ENCODE results near the gene PREP.

DNA sequence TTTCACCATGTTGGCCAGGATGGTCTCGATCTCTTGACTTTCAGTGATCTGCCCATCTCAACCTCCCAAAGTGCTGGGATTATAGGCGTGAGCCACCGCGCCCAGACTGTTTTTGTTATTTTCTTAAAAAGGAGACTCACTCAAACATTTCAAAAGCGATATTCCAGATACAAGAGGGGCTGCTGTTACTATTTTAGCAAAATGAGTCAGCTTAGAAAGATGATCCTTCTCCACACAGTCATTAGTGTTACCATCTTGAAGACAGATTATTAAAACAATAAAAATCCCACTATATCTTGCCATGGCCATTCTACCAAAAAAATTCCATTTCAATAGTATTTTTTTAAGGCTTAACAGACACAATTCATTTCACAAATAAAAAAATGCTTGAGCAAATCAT is 102.8 kb downstream of the PREP start:
- TF ChIP-seq, protein P1, sequence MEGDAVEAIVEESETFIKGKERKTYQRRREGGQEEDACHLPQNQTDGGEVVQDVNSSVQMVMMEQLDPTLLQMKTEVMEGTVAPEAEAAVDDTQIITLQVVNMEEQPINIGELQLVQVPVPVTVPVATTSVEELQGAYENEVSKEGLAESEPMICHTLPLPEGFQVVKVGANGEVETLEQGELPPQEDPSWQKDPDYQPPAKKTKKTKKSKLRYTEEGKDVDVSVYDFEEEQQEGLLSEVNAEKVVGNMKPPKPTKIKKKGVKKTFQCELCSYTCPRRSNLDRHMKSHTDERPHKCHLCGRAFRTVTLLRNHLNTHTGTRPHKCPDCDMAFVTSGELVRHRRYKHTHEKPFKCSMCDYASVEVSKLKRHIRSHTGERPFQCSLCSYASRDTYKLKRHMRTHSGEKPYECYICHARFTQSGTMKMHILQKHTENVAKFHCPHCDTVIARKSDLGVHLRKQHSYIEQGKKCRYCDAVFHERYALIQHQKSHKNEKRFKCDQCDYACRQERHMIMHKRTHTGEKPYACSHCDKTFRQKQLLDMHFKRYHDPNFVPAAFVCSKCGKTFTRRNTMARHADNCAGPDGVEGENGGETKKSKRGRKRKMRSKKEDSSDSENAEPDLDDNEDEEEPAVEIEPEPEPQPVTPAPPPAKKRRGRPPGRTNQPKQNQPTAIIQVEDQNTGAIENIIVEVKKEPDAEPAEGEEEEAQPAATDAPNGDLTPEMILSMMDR (IDR thresholded peaks at IDR 0.05 in 4 of 5, conservative IDR thresholded peaks at IDR 0.05 in 1 of 5), result no peak
- no peak for TF ChIP-seq POLR2A (IDR thresholded peaks at IDR 0.05)
